GM23338 (cell line): ENCODE results near the gene SCOC. TPM values are rescaled to one million over a fixed set of nuclear protein-coding genes. Genes with fewer than 3 reads are reported as not detected.

Source experiments
- ATAC-seq: fragments of 200-7000 bp; cut with Tn5 transposase; 3 replicates; pipeline ENCODE4 v1.9.1; 2020
- DNase-seq: peaks from one replicate; pipeline ENCODE4 v3.0.0-alpha.2; 2015; ENCODE audit warnings: low spot score
- H2AFZ ChIP-seq: fragments of 200-600 bp; sonication (generic); 2 replicates; pipeline ENCODE4 v1.8.0; 2016; ENCODE audit warnings: antibody characterized with exemption, mild to moderate bottlenecking, moderate library complexity
- H3F3A ChIP-seq: fragments of 200-600 bp; sonication (generic); replicated peaks from 2 replicates; pipeline ENCODE4 v1.8.0; 2017; ENCODE audit warnings: antibody characterized with exemption, mixed run types, low read depth
- H3K27ac ChIP-seq: fragments of 200-600 bp; sonication (generic); 2 replicates; pipeline ENCODE4 v1.6.1; 2016; ENCODE audit warnings: low read depth
- H3K27me3 ChIP-seq: fragments of 200-600 bp; sonication (generic); 2 replicates; pipeline ENCODE4 v1.8.0; 2016; ENCODE audit warnings: mild to moderate bottlenecking, mixed run types, moderate library complexity; ENCODE audit not compliant: insufficient read depth
- H3K36me3 ChIP-seq: fragments of 200-600 bp; sonication (generic); 2 replicates; pipeline ENCODE4 v1.8.0; 2016; ENCODE audit warnings: mild to moderate bottlenecking; ENCODE audit not compliant: insufficient read depth
- H3K4me1 ChIP-seq: fragments of 200-600 bp; sonication (generic); 2 replicates; pipeline ENCODE4 v1.8.0; 2016; ENCODE audit warnings: mild to moderate bottlenecking, moderate library complexity; ENCODE audit not compliant: insufficient read depth
- H3K4me2 ChIP-seq: fragments of 200-600 bp; sonication (generic); 2 replicates; pipeline ENCODE4 v1.7.1; 2017; ENCODE audit warnings: mixed run types
- H3K4me3 ChIP-seq: fragments of 200-600 bp; sonication (generic); 2 replicates; pipeline ENCODE4 v1.6.1; 2016; ENCODE audit warnings: mixed run types
- H3K79me2 ChIP-seq: fragments of 200-600 bp; sonication (generic); replicated peaks from 2 replicates; pipeline ENCODE4 v1.8.0; 2017; ENCODE audit warnings: mild to moderate bottlenecking; ENCODE audit not compliant: insufficient read depth
- H3K9me2 ChIP-seq: fragments of 200-600 bp; sonication (generic); 2 replicates; pipeline ENCODE4 v1.8.0; 2017; ENCODE audit not compliant: insufficient read depth
- H4K20me1 ChIP-seq: fragments of 200-600 bp; sonication (generic); replicated peaks from 2 replicates; pipeline ENCODE4 v1.8.0; 2017; ENCODE audit warnings: mild to moderate bottlenecking; ENCODE audit not compliant: insufficient read depth
- H3K27ac Mint-ChIP-seq: 2 replicates; pipeline ENCODE4 v1.8.0; 2020; ENCODE audit warnings: inconsistent platforms, mild to moderate bottlenecking, moderate library complexity, mixed read lengths
- H3K27me3 Mint-ChIP-seq: 3 replicates; pipeline ENCODE4 v1.8.0; 2022; ENCODE audit warnings: low read depth, mild to moderate bottlenecking, moderate library complexity, mixed read lengths, inconsistent platforms; ENCODE audit not compliant: insufficient read depth, poor library complexity
- H3K36me3 Mint-ChIP-seq: 3 replicates; pipeline ENCODE4 v1.8.0; 2021; ENCODE audit warnings: low read depth, mild to moderate bottlenecking, inconsistent platforms, moderate library complexity, mixed read lengths
- H3K4me1 Mint-ChIP-seq: 3 replicates; pipeline ENCODE4 v1.8.0; 2020; ENCODE audit warnings: mild to moderate bottlenecking, inconsistent platforms, mixed read lengths
- H3K4me3 Mint-ChIP-seq: 3 replicates; pipeline ENCODE4 v1.8.0; 2021; ENCODE audit warnings: moderate library complexity, mild to moderate bottlenecking, inconsistent platforms, mixed read lengths
- H3K9me3 Mint-ChIP-seq: 3 replicates; pipeline ENCODE4 v1.8.0; 2020; ENCODE audit warnings: moderate library complexity, mild to moderate bottlenecking, inconsistent platforms, mixed read lengths
- CREB1 ChIP-seq: fragments of 250-450 bp; sonication (Bioruptor Pico); IDR thresholded peaks from 2 replicates; pipeline ENCODE4 v1.5.0; 2020; ENCODE audit warnings: low read depth, mild to moderate bottlenecking, moderate library complexity
- CTCF ChIP-seq, 2 experiments: fragments of 200-600 bp in 1 of 2; sonication (generic) in 1 of 2; conservative IDR thresholded peaks; 2 replicates each; pipeline versions ENCODE4 v1.5.1 to v1.6.1; 2016 to 2017; ENCODE audit warnings: antibody characterized with exemption in 2 of 2, low read depth in 2 of 2, mild to moderate bottlenecking in 2 of 2, moderate library complexity in 1 of 2
- EZH2 ChIP-seq: fragments of 200-600 bp; sonication (generic); IDR thresholded peaks from one replicate; pipeline ENCODE4 v1.8.0; 2017; ENCODE audit warnings: antibody characterized with exemption, mild to moderate bottlenecking, low read depth; ENCODE audit not compliant: unreplicated experiment
- EZH2phosphoT487 ChIP-seq: fragments of 200-600 bp; sonication (generic); IDR thresholded peaks from one replicate; pipeline ENCODE4 v1.8.1; 2018; ENCODE audit warnings: antibody characterized with exemption; ENCODE audit not compliant: unreplicated experiment
- STAT1 ChIP-seq: IDR thresholded peaks from one replicate; pipeline ENCODE4 v1.6.1; 2016; ENCODE audit warnings: antibody characterized with exemption; ENCODE audit not compliant: unreplicated experiment
- ZNF114 ChIP-seq: fragments of 250-450 bp; sonication (Bioruptor Pico); IDR thresholded peaks from 2 replicates; pipeline ENCODE4 v1.5.0; 2020; ENCODE audit warnings: mild to moderate bottlenecking, moderate library complexity
- polyA plus RNA-seq: library from polyadenylated mRNA; unstranded; fragments of >200 nt; fragmentation: Nextera tagmentation; extraction: Ambion mirVana; gene quantifications from 2 replicates; pipeline ENCODE4 v1.2.1, GENCODE V29; 2016
- total RNA-seq: library from RNA; depleted of rRNA; stranded (reverse); fragments of >200 nt; shearing (Covaris generic); gene quantifications from 2 replicates; pipeline ENCODE4 v1.2.3, GENCODE V29; 2014

Gene SCOC
- total and polyA plus RNA-seq, 2 experiments from 2014 or later: 47.2 to 59.5 TPM

GRCh38 chr4:140326395-140326993, 47.0 kb upstream of the SCOC start:
- Mint-ChIP-seq H3K36me3 (no peaks in the 10 kb centered on the region), H3K4me1 (no peaks in the 10 kb centered on the region), H3K9me3 (no peaks in the 10 kb centered on the region), H3K4me3 (no peak overlapping the region), H3K27ac (no peak overlapping the region), H3K27me3 (peaks cover 2% of the 10 kb centered on the region)
- Histone ChIP-seq H3F3A (no peaks in the 10 kb centered on the region), H4K20me1 (0 out of 2 replicates have a peak, but pooled peaks cover 3% of the 10 kb centered on the region), H3K9me2 (no peaks in the 10 kb centered on the region; the same call in 1 of the 2 replicates), H3K36me3 (no peaks in the 10 kb centered on the region), H3K4me1 (no peaks in the 10 kb centered on the region), H3K27ac (no peak overlapping the region), H3K4me3 (no peak overlapping the region), H3K79me2 (no peaks in the 10 kb centered on the region), H3K27me3 (no peaks in the 10 kb centered on the region), H2AFZ (no peak overlapping the region), H3K4me2 (no peak overlapping the region)
- DNase-seq (peak; percentile 68), ATAC-seq (peak; percentile 89)
- TF ChIP-seq CTCF (conservative IDR thresholded peaks at IDR 0.05; ENCODE audit: low read depth in 2 of 2) (peak; percentile 76 to 78), EZH2phosphoT487 (no peak)

GRCh38 chr4:140330311-140330900, 43.0 kb upstream of the SCOC start:
- ATAC-seq: no peak; the same call in 2 of the 3 replicates
- H3K27ac Mint-ChIP-seq: no peak overlapping the region
- TF ChIP-seq ZNF114 (CRISPR knock-in tag) (no peak), CTCF (conservative IDR thresholded peaks at IDR 0.05; ENCODE audit: low read depth in 2 of 2) (peak; percentile 57 to 73), EZH2phosphoT487 (no peak), CREB1 (no peak), EZH2 (no peak), STAT1 (no peak)

More at GRCh38 chr4:140330311-140330900, 43.0 kb upstream of the SCOC start:
- Histone ChIP-seq H2AFZ (no peak overlapping the region), H3K4me3 (no peak overlapping the region), H3K9me2 (no peaks in the 10 kb centered on the region), H3K27me3 (no peaks in the 10 kb centered on the region), H3K79me2 (no peaks in the 10 kb centered on the region), H3F3A (no peaks in the 10 kb centered on the region), H3K27ac (no peak overlapping the region), H3K4me1 (no peaks in the 10 kb centered on the region), H3K4me2 (no peak overlapping the region), H3K36me3 (no peaks in the 10 kb centered on the region), H4K20me1 (0 out of 2 replicates have a peak, but pooled peaks cover 3% of the 10 kb centered on the region)
- no peaks in the 10 kb centered on the region for H3K4me1 Mint-ChIP-seq
- peaks cover 2% of the 10 kb centered on the region for H3K27me3 Mint-ChIP-seq
- H3K4me3 Mint-ChIP-seq: no peak overlapping the region
- peak; percentile 62 for DNase-seq
- no peaks in the 10 kb centered on the region for H3K9me3 Mint-ChIP-seq
- no peaks in the 10 kb centered on the region for H3K36me3 Mint-ChIP-seq
